Measurements from ENCODE around the gene CYP2D6. TPM values are rescaled to one million over a fixed set of nuclear protein-coding genes. Genes with fewer than 3 reads are reported as not detected.

The CYP2D6 gene
- total and polyA plus RNA-seq, 2 of the 13 experiments (the other 11 are each of a cell fraction or from before 2014, with no cell fraction given): 1.0 to 3.7 TPM

DNA sequence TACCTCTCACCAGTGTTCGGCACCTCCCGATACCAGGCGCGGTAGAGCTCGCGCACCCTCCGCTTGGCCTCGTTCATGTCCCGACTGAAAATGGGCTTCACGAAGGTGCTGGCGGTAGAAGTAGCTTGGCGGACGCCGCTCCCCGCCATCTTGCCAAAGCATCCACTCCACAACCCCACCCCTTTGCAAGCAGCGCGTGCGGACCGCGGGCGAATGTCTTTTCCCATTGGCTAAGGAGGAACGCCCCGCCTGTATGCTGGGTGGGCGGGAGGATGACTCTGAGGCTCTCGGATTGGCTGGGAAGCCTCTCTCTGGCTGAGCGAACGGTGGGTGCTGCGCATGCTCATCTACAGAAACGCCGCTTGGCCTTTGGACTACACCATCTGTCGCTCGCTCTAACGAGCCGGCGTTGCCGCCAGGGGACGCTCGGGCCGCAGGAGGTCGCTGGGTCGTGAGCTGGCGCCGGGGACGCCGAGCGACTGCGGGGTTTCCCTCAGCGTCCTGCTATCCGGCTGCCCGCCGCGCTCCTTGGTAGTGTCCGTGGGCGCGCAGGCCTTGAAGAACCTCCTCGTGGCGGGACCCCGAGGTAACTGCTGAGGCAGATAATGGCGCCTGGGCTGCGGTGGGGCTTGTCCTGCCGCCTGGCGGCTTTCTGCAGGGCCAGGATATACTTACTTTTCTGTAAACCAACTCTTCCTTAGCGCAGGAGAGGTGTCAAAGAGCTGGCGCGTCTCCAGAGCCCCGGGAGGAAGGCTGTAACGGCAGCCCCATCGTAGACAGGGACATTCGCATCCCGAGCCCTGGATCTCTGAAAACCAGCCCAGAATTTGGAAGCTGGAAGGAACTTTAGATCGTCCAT, 39.8 kb downstream of the CYP2D6 start, which contains the start of gene NDUFA6 (continued):
- TF ChIP-seq, protein P1, sequence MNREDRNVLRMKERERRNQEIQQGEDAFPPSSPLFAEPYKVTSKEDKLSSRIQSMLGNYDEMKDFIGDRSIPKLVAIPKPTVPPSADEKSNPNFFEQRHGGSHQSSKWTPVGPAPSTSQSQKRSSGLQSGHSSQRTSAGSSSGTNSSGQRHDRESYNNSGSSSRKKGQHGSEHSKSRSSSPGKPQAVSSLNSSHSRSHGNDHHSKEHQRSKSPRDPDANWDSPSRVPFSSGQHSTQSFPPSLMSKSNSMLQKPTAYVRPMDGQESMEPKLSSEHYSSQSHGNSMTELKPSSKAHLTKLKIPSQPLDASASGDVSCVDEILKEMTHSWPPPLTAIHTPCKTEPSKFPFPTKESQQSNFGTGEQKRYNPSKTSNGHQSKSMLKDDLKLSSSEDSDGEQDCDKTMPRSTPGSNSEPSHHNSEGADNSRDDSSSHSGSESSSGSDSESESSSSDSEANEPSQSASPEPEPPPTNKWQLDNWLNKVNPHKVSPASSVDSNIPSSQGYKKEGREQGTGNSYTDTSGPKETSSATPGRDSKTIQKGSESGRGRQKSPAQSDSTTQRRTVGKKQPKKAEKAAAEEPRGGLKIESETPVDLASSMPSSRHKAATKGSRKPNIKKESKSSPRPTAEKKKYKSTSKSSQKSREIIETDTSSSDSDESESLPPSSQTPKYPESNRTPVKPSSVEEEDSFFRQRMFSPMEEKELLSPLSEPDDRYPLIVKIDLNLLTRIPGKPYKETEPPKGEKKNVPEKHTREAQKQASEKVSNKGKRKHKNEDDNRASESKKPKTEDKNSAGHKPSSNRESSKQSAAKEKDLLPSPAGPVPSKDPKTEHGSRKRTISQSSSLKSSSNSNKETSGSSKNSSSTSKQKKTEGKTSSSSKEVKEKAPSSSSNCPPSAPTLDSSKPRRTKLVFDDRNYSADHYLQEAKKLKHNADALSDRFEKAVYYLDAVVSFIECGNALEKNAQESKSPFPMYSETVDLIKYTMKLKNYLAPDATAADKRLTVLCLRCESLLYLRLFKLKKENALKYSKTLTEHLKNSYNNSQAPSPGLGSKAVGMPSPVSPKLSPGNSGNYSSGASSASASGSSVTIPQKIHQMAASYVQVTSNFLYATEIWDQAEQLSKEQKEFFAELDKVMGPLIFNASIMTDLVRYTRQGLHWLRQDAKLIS (CRISPR knock-in tag; IDR thresholded peaks at IDR 0.05): no peak
- TF ChIP-seq ASH2L (IDR thresholded peaks at IDR 0.05; ENCODE audit: insufficient read length, low read depth, low read length): peak; percentile 92
- 0 out of 2 replicates have a peak, but pooled peaks have one; percentile 76 for TF ChIP-seq ZNF558 (CRISPR knock-in tag; IDR thresholded peaks at IDR 0.05; ENCODE audit: borderline replicate concordance)
- TF ChIP-seq, protein P2, sequence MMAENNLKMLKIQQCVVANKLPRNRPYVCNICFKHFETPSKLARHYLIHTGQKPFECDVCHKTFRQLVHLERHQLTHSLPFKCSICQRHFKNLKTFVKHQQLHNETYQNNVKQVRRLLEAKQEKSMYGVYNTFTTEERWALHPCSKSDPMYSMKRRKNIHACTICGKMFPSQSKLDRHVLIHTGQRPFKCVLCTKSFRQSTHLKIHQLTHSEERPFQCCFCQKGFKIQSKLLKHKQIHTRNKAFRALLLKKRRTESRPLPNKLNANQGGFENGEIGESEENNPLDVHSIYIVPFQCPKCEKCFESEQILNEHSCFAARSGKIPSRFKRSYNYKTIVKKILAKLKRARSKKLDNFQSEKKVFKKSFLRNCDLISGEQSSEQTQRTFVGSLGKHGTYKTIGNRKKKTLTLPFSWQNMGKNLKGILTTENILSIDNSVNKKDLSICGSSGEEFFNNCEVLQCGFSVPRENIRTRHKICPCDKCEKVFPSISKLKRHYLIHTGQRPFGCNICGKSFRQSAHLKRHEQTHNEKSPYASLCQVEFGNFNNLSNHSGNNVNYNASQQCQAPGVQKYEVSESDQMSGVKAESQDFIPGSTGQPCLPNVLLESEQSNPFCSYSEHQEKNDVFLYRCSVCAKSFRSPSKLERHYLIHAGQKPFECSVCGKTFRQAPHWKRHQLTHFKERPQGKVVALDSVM (CRISPR knock-in tag; IDR thresholded peaks at IDR 0.05): 0 out of 2 replicates have a peak, but pooled peaks have one; percentile 50
- TF ChIP-seq POLR2G (IDR thresholded peaks at IDR 0.05; ENCODE audit: low read depth, low read length): peak; percentile 92
- no peak for TF ChIP-seq ZNF343 (CRISPR knock-in tag; IDR thresholded peaks at IDR 0.05)
- TF ChIP-seq, protein P3, sequence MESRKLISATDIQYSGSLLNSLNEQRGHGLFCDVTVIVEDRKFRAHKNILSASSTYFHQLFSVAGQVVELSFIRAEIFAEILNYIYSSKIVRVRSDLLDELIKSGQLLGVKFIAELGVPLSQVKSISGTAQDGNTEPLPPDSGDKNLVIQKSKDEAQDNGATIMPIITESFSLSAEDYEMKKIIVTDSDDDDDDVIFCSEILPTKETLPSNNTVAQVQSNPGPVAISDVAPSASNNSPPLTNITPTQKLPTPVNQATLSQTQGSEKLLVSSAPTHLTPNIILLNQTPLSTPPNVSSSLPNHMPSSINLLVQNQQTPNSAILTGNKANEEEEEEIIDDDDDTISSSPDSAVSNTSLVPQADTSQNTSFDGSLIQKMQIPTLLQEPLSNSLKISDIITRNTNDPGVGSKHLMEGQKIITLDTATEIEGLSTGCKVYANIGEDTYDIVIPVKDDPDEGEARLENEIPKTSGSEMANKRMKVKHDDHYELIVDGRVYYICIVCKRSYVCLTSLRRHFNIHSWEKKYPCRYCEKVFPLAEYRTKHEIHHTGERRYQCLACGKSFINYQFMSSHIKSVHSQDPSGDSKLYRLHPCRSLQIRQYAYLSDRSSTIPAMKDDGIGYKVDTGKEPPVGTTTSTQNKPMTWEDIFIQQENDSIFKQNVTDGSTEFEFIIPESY (CRISPR knock-in tag; IDR thresholded peaks at IDR 0.05): 0 out of 2 replicates have a peak, but pooled peaks have one; percentile 26
- TF ChIP-seq, protein P4, sequence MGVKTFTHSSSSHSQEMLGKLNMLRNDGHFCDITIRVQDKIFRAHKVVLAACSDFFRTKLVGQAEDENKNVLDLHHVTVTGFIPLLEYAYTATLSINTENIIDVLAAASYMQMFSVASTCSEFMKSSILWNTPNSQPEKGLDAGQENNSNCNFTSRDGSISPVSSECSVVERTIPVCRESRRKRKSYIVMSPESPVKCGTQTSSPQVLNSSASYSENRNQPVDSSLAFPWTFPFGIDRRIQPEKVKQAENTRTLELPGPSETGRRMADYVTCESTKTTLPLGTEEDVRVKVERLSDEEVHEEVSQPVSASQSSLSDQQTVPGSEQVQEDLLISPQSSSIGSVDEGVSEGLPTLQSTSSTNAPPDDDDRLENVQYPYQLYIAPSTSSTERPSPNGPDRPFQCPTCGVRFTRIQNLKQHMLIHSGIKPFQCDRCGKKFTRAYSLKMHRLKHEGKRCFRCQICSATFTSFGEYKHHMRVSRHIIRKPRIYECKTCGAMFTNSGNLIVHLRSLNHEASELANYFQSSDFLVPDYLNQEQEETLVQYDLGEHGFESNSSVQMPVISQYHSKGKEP (CRISPR knock-in tag; IDR thresholded peaks at IDR 0.05): no peak
- TF ChIP-seq TMF1 (CRISPR knock-in tag; IDR thresholded peaks at IDR 0.05; ENCODE audit: low read depth): peak; percentile 61; the same call in 1 of the 2 replicates
- TF ChIP-seq ZZZ3 (CRISPR knock-in tag; IDR thresholded peaks at IDR 0.05; ENCODE audit: borderline replicate concordance): no peak; the same call in 1 of the 2 replicates
- no peak for TF ChIP-seq SETDB1 (CRISPR knock-in tag; IDR thresholded peaks at IDR 0.05; ENCODE audit: borderline replicate concordance)
- no peak for TF ChIP-seq ZKSCAN1 (IDR thresholded peaks at IDR 0.05; ENCODE audit: low read length)
- no peak for TF ChIP-seq ZNF235 (CRISPR knock-in tag; IDR thresholded peaks at IDR 0.05; ENCODE audit: borderline replicate concordance)
- no peak for TF ChIP-seq RAD51 (IDR thresholded peaks at IDR 0.05; ENCODE audit: borderline replicate concordance)
- TF ChIP-seq, protein P5, sequence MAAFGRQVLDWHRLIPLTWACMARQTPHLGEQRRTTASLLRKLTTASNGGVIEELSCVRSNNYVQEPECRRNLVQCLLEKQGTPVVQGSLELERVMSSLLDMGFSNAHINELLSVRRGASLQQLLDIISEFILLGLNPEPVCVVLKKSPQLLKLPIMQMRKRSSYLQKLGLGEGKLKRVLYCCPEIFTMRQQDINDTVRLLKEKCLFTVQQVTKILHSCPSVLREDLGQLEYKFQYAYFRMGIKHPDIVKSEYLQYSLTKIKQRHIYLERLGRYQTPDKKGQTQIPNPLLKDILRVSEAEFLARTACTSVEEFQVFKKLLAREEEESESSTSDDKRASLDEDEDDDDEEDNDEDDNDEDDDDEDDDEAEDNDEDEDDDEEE (CRISPR knock-in tag; IDR thresholded peaks at IDR 0.05): peak; percentile 68; the same call in 1 of the 2 replicates
- TF ChIP-seq, protein P6, sequence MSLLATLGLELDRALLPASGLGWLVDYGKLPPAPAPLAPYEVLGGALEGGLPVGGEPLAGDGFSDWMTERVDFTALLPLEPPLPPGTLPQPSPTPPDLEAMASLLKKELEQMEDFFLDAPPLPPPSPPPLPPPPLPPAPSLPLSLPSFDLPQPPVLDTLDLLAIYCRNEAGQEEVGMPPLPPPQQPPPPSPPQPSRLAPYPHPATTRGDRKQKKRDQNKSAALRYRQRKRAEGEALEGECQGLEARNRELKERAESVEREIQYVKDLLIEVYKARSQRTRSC (CRISPR knock-in tag; IDR thresholded peaks at IDR 0.05; ENCODE audit: low read depth): no peak

All from HepG2 (cell line).